Osteocyte (in vitro differentiated cells): ENCODE results near the gene ENPP1. TPM values are rescaled to one million over a fixed set of nuclear protein-coding genes. Genes with fewer than 3 reads are reported as not detected.

ENCODE experiments used
- microRNA-seq: library from miRNA; unstranded; fragments of <30 nt; microRNA quantifications from one replicate; pipeline ENCODE4 v1.1.0, GENCODE V29; 2020; ENCODE audit not compliant: unreplicated experiment
- total RNA-seq: library from RNA; stranded (reverse); gene quantifications from 2 replicates; pipeline ENCODE4 v1.2.1, GENCODE V29; 2021

Gene ENPP1
- total RNA-seq, 1 donor from 2014 or later, result 22.4 TPM

Small RNAs within 50 kb of the gene (microRNA-seq; reads per million reads assigned to microRNA genes)
- not detected for gene MIR548H5

Other genes with a start within 250 kb of the ENPP1 start
- not detected in 2 replicates for gene ARG1, start 234.8 kb upstream of the ENPP1 start, total RNA-seq
- gene MED23, start 179.8 kb upstream of the ENPP1 start, total RNA-seq, result 30.6 and 33.3 TPM in 2 replicates
- gene ENPP3, start 170.7 kb upstream of the ENPP1 start, total RNA-seq, result not detected in 2 replicates
- not detected in 2 replicates for gene OR2A4, start 106.6 kb upstream of the ENPP1 start, total RNA-seq
- not detected in 2 replicates for gene CTAGE9, start 97.0 kb upstream of the ENPP1 start, total RNA-seq
- 635 and 878 TPM in 2 replicates for gene CCN2, start 143.4 kb downstream of the ENPP1 start, total RNA-seq